Measurements from ENCODE around the gene TRIOBP.
"Not testable (repeated sequence)": the region's sequence is repeated elsewhere in the genome, so short reads cannot be mapped to it uniquely, and the experiment has no call there.

Gene TRIOBP

GRCh38 chr22:37782340-37783168 is 85.7 kb downstream of the TRIOBP start:
- no peak for DNase-seq

- no peak for DNase-seq
Observed at GRCh38 chr22:37784829-37785495, 88.1 kb downstream of the TRIOBP start.

GRCh38 chr22:37790234-37790633 is 93.4 kb downstream of the TRIOBP start:
- DNase-seq: no peak

- DNase-seq: no peak
Observed at GRCh38 chr22:37792494-37792893, 95.6 kb downstream of the TRIOBP start.

GRCh38 chr22:37794376-37794775 is 97.5 kb downstream of the TRIOBP start:
- no peak for DNase-seq

GRCh38 chr22:37796079-37796478 is 99.2 kb downstream of the TRIOBP start:
- DNase-seq: no peak

GRCh38 chr22:37797259-37797658 is 100.4 kb downstream of the TRIOBP start:
- not testable (repeated sequence) for DNase-seq

GRCh38 chr22:37797874-37798500 is 101.1 kb downstream of the TRIOBP start:
- DNase-seq: no peak

GRCh38 chr22:37799979-37800378 is 103.1 kb downstream of the TRIOBP start:
- not testable (repeated sequence) for DNase-seq

GRCh38 chr22:37801946-37802309 is 105.1 kb downstream of the TRIOBP start:
- no peak for DNase-seq

GRCh38 chr22:37802310-37803194 is 105.7 kb downstream of the TRIOBP start:
- DNase-seq: no peak

GRCh38 chr22:37803195-37803638 is 106.4 kb downstream of the TRIOBP start:
- DNase-seq: no peak

- DNase-seq: no peak
Observed at GRCh38 chr22:37803639-37804351, 106.9 kb downstream of the TRIOBP start.

GRCh38 chr22:37804352-37804880 is 107.6 kb downstream of the TRIOBP start:
- no peak for DNase-seq

GRCh38 chr22:37804881-37805809 is 108.3 kb downstream of the TRIOBP start:
- peak; percentile 75 for DNase-seq

GRCh38 chr22:37805810-37806277 is 109.0 kb downstream of the TRIOBP start:
- DNase-seq: no peak

GRCh38 chr22:37806409-37807333 is 109.8 kb downstream of the TRIOBP start:
- no peak for DNase-seq

GRCh38 chr22:37807410-37808293 is 110.8 kb downstream of the TRIOBP start, which contains the start of gene GCAT:
Gene GCAT, plus strand, starts transcription at chr22:37807934. Its CDS starts 34 bp downstream, at chr22:37807968.
- DNase-seq: peak; percentile 92
